ENCODE results near the gene NKX2-8. TPM values are rescaled to one million over a fixed set of nuclear protein-coding genes. Genes with fewer than 3 reads are reported as not detected.

Gene NKX2-8
- total RNA-seq, 3 donors from 2014 or later (not counting 1 experiment from before 2014, with no cell fraction given): not detected

DNA sequence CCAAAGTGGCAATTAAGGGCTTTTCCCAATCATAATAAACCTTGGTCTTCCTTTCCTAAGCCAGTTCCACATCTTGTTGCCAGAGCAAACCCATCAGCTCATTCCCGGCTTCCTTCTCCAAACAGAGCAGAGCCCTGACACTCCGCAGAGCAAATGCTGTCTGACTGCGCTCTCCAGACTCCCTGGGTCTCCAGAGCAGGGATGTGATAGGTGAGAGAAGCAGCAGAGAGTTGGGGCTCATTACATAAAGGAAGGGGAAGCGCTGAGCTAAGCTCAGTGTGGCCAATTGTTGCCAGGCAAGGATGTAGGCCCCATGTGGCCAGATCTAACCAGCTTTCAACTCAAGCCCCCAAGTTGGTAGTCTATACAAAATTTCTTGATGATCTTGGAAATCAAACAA is 43.0 kb upstream of the NKX2-8 start:
- DNase-seq: no peak
- H3K4me3 Mint-ChIP-seq: no peak overlapping the region
- no peaks in the 10 kb centered on the region for H3K36me3 ChIP-seq (ENCODE audit: control insufficient read depth, insufficient read depth, low read length)
- no peaks in the 10 kb centered on the region for H3K4me1 ChIP-seq (ENCODE audit: control insufficient read depth, insufficient read depth, low read length)
- H3K4me1 Mint-ChIP-seq: no peaks in the 10 kb centered on the region
- no peaks in the 10 kb centered on the region for H3K27me3 Mint-ChIP-seq (ENCODE audit: low read depth in 2 of 2)
- H3K9me3 Mint-ChIP-seq: peaks cover 0 to 4% of the 10 kb centered on the region in 2 donors
- intact Hi-C loops (cut with micrococcal nuclease): no loop called here
- H3K36me3 Mint-ChIP-seq: no peaks in the 10 kb centered on the region
- no peak overlapping the region for H3K27ac ChIP-seq (ENCODE audit: low read length)
- no peak for ATAC-seq
- H3K9me3 ChIP-seq (ENCODE audit: control insufficient read depth, insufficient read depth, low read length): peaks cover 3% of the 10 kb centered on the region
- no peak overlapping the region for H3K4me3 ChIP-seq (ENCODE audit: low read length)
- TF ChIP-seq CTCF (IDR thresholded peaks at IDR 0.05): no peak
- WGBS (ENCODE audit: insufficient coverage): 73% methylated on average over 4 of the region's 4 CpGs
- no peaks in the 10 kb centered on the region for H3K27me3 ChIP-seq (ENCODE audit: control insufficient read depth, insufficient read depth, low read length)
- no peak overlapping the region for H3K27ac Mint-ChIP-seq

- Mint-ChIP-seq H3K4me1 (no peaks in the 10 kb centered on the region), H3K27ac (no peak overlapping the region), H3K27me3 (ENCODE audit: low read depth in 2 of 2) (no peaks in the 10 kb centered on the region), H3K4me3 (no peak overlapping the region), H3K9me3 (peaks cover 0 to 2% of the 10 kb centered on the region in 2 donors), H3K36me3 (no peaks in the 10 kb centered on the region)
- Histone ChIP-seq H3K4me3 (ENCODE audit: low read length) (no peak overlapping the region), H3K27ac (ENCODE audit: low read length) (no peak overlapping the region), H3K36me3 (ENCODE audit: control insufficient read depth, insufficient read depth, low read length) (no peaks in the 10 kb centered on the region), H3K27me3 (ENCODE audit: control insufficient read depth, insufficient read depth, low read length) (no peaks in the 10 kb centered on the region), H3K4me1 (ENCODE audit: control insufficient read depth, insufficient read depth, low read length) (no peaks in the 10 kb centered on the region), H3K9me3 (ENCODE audit: control insufficient read depth, insufficient read depth, low read length) (peaks cover 3% of the 10 kb centered on the region)
- intact Hi-C loops (cut with micrococcal nuclease): no loop called here
- WGBS (ENCODE audit: insufficient coverage): 84% methylated on average over 1 of the region's 1 CpG
- no peak for DNase-seq
- ATAC-seq: no peak
- TF ChIP-seq CTCF (IDR thresholded peaks at IDR 0.05): no peak
Measured at GRCh38 chr14:36625014-36625413, 42.6 kb upstream of the NKX2-8 start.

- no peaks in the 10 kb centered on the region for H3K4me1 ChIP-seq (ENCODE audit: control insufficient read depth, insufficient read depth, low read length)
- H3K9me3 Mint-ChIP-seq: peaks cover 0 to 4% of the 10 kb centered on the region in 2 donors
- H3K4me3 Mint-ChIP-seq: no peak overlapping the region
- no peaks in the 10 kb centered on the region for H3K36me3 Mint-ChIP-seq
- TF ChIP-seq CTCF (IDR thresholded peaks at IDR 0.05): no peak
- no peaks in the 10 kb centered on the region for H3K27me3 ChIP-seq (ENCODE audit: control insufficient read depth, insufficient read depth, low read length)
- intact Hi-C loops (cut with micrococcal nuclease): no loop called here
- H3K27ac ChIP-seq (ENCODE audit: low read length): no peak overlapping the region
- 89% methylated on average over 2 of the region's 2 CpGs for WGBS (ENCODE audit: insufficient coverage)
- no peak overlapping the region for H3K27ac Mint-ChIP-seq
- H3K36me3 ChIP-seq (ENCODE audit: control insufficient read depth, insufficient read depth, low read length): no peaks in the 10 kb centered on the region
- H3K27me3 Mint-ChIP-seq (ENCODE audit: low read depth in 2 of 2): no peaks in the 10 kb centered on the region
- H3K4me3 ChIP-seq (ENCODE audit: low read length): no peak overlapping the region
- peaks cover 3% of the 10 kb centered on the region for H3K9me3 ChIP-seq (ENCODE audit: control insufficient read depth, insufficient read depth, low read length)
- DNase-seq (no peak), ATAC-seq (no peak)
- H3K4me1 Mint-ChIP-seq: no peaks in the 10 kb centered on the region
Measured at GRCh38 chr14:36619853-36620252, 37.4 kb upstream of the NKX2-8 start.

DNA sequence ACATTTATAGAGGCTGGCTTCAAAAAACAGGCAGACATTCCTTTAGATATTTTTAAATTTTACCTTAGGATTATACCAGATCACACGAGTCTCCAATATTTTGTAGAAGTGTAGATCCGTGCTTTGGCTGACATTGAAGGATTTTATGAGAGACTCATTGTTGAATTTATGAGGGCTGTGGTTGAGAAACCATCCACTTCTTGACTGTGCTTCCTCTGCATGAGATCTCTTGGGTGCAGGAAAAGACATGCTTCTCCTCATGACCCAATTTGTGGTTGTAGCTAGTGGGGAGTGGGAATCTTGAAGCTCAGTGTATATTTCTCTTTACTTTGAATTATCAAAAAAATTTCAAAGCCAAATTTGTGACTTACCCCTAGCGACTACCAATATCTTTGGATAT is 36.7 kb upstream of the NKX2-8 start:
- no peak for TF ChIP-seq CTCF (IDR thresholded peaks at IDR 0.05)
- 47% methylated on average over 2 of the region's 3 CpGs for WGBS (ENCODE audit: insufficient coverage)
- DNase-seq: no peak
- Histone ChIP-seq H3K9me3 (ENCODE audit: control insufficient read depth, insufficient read depth, low read length) (peaks cover under 1% of the 10 kb centered on the region), H3K36me3 (ENCODE audit: control insufficient read depth, insufficient read depth, low read length) (no peaks in the 10 kb centered on the region), H3K27me3 (ENCODE audit: control insufficient read depth, insufficient read depth, low read length) (no peaks in the 10 kb centered on the region), H3K4me3 (ENCODE audit: low read length) (no peak overlapping the region), H3K4me1 (ENCODE audit: control insufficient read depth, insufficient read depth, low read length) (no peaks in the 10 kb centered on the region), H3K27ac (ENCODE audit: low read length) (no peak overlapping the region)
- H3K27ac Mint-ChIP-seq: no peak overlapping the region
- no peaks in the 10 kb centered on the region for H3K4me1 Mint-ChIP-seq
- H3K4me3 Mint-ChIP-seq: no peak overlapping the region
- H3K27me3 Mint-ChIP-seq (ENCODE audit: low read depth in 2 of 2): no peaks in the 10 kb centered on the region
- H3K36me3 Mint-ChIP-seq: no peaks in the 10 kb centered on the region
- H3K9me3 Mint-ChIP-seq: peaks cover 0 to 4% of the 10 kb centered on the region in 2 donors
- intact Hi-C loops (cut with micrococcal nuclease): no loop called here
- ATAC-seq: no peak

Measured in natural killer cell (primary cell).